Measurements from ENCODE around the gene SLC35A5. TPM values are rescaled to one million over a fixed set of nuclear protein-coding genes. Genes with fewer than 3 reads are reported as not detected.
"Not testable (repeated sequence)": the region's sequence is repeated elsewhere in the genome, so short reads cannot be mapped to it uniquely, and the experiment has no call there.

SLC35A5 gene
- total RNA-seq, 2 experiments from 2014 or later: 16.4 to 18.1 TPM

DNA sequence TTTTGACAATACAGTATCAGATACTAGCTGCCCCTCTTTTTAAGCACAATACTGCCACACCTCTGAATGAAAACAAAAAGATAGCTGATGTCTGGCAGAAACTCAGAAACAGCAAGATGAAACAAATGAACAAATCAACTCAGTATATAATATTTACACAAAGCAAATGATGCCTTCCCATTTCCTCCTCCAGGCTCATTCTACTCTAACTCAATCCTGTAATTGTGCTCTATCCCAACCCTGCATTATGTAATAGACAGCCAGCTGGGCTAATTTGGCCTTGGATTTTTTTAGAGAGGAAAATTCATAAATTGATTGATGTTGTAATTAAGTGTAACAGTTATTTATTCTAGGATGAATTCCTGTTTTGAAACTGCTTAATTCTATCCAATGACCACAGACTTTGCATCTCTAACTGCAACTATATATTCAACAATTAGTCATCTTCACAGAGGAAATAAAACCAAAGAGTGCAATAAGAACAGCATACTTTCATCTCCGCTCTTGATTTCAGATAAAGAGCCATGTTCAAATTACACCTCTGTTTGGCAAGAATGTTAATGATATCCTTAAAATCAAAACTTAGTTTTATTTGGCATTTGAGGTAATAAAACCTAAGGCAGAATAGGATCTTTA lies 6.2 kb upstream of the SLC35A5 start:
- no peak overlapping the region for H3K4me3 Mint-ChIP-seq

DNA sequence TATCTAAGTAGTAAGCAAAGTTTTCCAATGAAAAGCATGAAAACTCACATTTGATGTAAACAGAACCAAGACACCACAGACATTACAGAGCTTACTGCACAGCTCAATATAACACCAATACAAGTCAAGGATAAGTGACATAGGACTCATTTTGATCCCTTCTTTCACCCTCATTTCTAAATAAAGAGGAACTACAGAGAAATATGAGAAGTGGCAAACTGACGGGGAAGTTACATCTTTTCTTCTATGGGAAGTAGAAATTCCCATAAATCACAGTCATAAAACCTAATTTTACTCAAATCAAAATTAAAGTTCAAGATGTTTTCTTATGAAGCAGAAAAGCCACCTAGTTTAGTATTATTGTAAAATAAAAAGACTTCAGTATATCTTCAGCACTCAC lies 3.9 kb upstream of the SLC35A5 start:
- POLR2A ChIA-PET: no interaction called here
- Mint-ChIP-seq H3K27me3 (no peaks in the 10 kb centered on the region), H3K9me3 (no peaks in the 10 kb centered on the region), H3K36me3 (peaks cover 22% of the 10 kb centered on the region), H3K4me3 (no peak overlapping the region), H3K27ac (no peak overlapping the region), H3K4me1 (peaks cover 36% of the 10 kb centered on the region)
- ATAC-seq (ENCODE audit: low read depth) (no peak), DNase-seq (no peak)

More for the DNA sequence above, 6.2 kb upstream of the SLC35A5 start:
- ATAC-seq (ENCODE audit: low read depth) (no peak), DNase-seq (no peak)
- Mint-ChIP-seq H3K27ac (no peak overlapping the region), H3K27me3 (no peaks in the 10 kb centered on the region), H3K9me3 (no peaks in the 10 kb centered on the region), H3K36me3 (peaks cover 31% of the 10 kb centered on the region), H3K4me1 (peaks cover 36% of the 10 kb centered on the region)
- POLR2A ChIA-PET: no interaction called here

DNA sequence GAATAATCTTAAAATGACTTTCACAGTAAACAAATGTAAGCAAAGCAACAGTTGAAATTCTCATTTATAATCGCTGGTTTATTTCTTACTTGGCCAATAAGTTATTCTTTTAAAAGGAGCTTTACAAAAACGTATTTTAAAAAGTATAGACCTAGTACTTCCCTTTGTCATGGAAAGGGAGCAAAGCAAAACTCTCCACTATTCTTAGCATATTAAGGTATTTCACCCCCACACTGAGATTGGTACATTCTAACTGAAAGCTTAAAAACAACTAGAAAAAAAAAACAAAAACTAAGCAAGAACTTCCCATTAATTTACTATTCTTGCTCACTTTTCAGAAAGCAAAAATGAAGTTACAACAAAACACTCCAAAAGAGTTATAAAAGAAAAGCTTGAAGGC lies 1.5 kb upstream of the SLC35A5 start:
- POLR2A ChIA-PET: interaction anchor here (1.0 kb wide), 1 partner anchor 227 kb away, joined by 3 read pairs; the partner anchor contains the start of gene CD200

DNA sequence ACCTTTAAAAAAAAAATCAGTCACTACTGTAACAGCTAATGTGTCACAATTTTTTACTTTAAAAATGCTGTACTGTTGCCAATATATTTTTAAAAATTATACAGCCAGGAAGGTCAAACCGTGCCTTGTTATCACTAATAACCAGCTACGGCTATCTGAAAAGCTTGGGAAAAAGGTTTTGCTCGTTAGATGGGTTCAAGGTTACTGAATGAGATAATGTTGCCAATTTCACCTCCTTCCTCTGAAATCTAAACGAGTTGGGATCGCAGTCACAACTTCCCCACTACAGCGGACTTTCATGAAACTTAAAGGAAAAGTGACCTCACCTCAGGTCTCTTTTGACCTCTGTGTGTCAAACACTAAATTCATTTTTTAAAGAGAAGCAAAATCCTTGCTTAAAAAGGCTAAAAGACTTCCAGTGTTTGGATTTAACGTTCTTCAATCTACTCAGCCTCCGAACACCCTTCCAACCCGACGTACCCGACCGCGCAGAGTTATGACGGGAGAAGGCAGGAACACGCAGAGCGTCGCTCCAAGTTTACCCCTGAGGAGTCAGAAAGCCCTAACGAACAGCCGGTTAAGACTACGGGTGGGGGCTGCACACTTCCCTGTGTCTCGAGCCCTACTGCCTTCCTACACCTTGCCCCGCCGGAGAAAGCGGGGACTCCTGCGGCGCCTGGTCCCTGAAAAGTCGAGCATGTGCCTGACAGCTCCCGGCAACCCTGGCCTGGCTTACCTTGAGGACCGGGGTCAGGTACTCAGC lies 943 bp upstream of the SLC35A5 start:
- Mint-ChIP-seq H3K4me1 (peaks cover 24% of the 10 kb centered on the region), H3K4me3 (peak overlapping the region; percentile 97), H3K27me3 (no peaks in the 10 kb centered on the region), H3K36me3 (peaks cover 9% of the 10 kb centered on the region), H3K27ac (peak overlapping the region; percentile 95), H3K9me3 (no peaks in the 10 kb centered on the region)
- DNase-seq: peak; percentile 75
- POLR2A ChIA-PET: interaction anchor here (1.0 to 1.3 kb wide), 4 partner anchors 16 to 582 kb away, joined by 3 to 4 read pairs (median 3); partner anchors contain the start of genes ABHD10 and CD200
- peak; percentile 37 for ATAC-seq (ENCODE audit: low read depth)

More for the DNA sequence above, 1.5 kb upstream of the SLC35A5 start:
- peak overlapping the region; percentile 97 for H3K4me3 Mint-ChIP-seq
- H3K27ac Mint-ChIP-seq: peak overlapping the region; percentile 95
- peaks cover 11% of the 10 kb centered on the region for H3K36me3 Mint-ChIP-seq
- H3K27me3 Mint-ChIP-seq: no peaks in the 10 kb centered on the region
- no peaks in the 10 kb centered on the region for H3K9me3 Mint-ChIP-seq
- DNase-seq: no peak
- peaks cover 30% of the 10 kb centered on the region for H3K4me1 Mint-ChIP-seq
- ATAC-seq (ENCODE audit: low read depth): no peak

DNA sequence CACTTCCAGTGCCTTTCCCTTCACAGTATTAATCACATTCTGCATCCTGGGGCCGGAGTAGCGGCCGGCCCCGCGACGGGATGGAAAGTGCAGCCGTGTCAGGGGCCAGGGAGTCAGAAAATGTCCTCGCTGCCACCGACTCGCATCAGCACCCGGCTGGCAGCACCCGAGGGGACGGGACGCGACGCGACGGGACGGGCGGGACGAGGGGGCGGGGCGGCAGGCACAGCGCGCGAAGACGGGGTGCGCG lies 436 bp upstream of the SLC35A5 start:
- no peak for DNase-seq
- Mint-ChIP-seq H3K27me3 (no peaks in the 10 kb centered on the region), H3K9me3 (no peaks in the 10 kb centered on the region), H3K4me3 (peak overlapping the region; percentile 97), H3K27ac (peak overlapping the region; percentile 95), H3K36me3 (peaks cover 10% of the 10 kb centered on the region), H3K4me1 (peaks cover 22% of the 10 kb centered on the region)
- ATAC-seq (ENCODE audit: low read depth): peak; percentile 53
- POLR2A ChIA-PET: interaction anchor here (0.6 to 1.3 kb wide), 7 partner anchors 16 to 582 kb away, joined by 3 to 5 read pairs (median 3); partner anchors contain the start of genes ABHD10 and CD200

DNA sequence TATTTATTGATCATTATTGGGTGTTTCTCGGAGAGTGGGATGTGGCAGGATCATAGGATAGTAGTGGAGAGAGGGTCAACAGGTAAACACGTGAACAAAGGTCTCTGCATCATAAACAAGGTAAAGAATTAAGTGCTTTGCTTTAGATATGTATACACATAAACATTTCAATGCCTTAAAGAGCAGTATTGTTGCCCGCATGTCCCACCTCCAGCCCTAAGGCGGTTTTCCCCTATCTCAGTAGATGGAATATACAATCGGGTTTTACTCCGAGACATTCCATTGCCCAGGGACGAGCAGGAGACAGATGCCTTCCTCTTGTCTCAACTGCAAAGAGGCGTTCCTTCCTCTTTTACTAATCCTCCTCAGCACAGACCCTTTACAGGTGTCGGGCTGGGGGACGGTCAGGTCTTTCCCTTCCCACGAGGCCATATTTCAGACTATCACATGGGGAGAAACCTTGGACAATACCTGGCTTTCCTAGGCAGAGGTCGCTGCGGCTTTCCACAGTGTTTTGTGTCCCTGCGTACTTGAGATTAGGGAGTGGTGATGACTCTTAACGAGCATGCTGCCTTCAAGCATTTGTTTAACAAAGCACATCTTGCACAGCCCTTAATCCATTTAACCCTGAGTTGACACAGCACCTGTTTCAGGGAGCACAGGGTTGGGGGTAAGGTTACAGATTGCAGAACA lies 2.5 kb downstream of the SLC35A5 start:
- H3K9me3 Mint-ChIP-seq; DNase-seq; ATAC-seq (ENCODE audit: low read depth); H3K4me3 Mint-ChIP-seq; H3K27ac Mint-ChIP-seq; H3K27me3 Mint-ChIP-seq; H3K36me3 Mint-ChIP-seq; POLR2A ChIA-PET: not testable (repeated sequence)
- peaks cover 16% of the 10 kb centered on the region for H3K4me1 Mint-ChIP-seq

DNA sequence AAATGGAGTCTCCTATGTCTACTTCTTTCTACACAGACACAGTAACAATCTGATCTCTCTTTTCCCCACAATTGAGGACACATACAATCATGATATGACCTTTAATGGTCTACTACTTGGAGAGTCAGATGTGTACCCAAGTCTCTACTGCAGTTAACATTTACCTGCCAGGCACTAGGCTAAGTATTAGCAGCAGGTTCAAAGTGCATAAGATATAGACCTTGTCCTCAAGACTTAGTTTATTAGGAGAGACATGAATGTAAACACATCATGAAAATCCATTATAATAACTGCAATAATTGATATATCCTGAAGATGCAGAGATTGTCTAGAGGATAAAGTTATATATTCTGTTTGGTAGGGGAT lies 3.1 kb downstream of the SLC35A5 start:
- Mint-ChIP-seq H3K27ac (no peak overlapping the region), H3K4me1 (peaks cover 12% of the 10 kb centered on the region), H3K36me3 (peaks cover 12% of the 10 kb centered on the region), H3K9me3 (no peaks in the 10 kb centered on the region), H3K27me3 (no peaks in the 10 kb centered on the region), H3K4me3 (no peak overlapping the region)
- POLR2A ChIA-PET: no interaction called here
- ATAC-seq (ENCODE audit: low read depth): no peak
- DNase-seq: no peak

DNA sequence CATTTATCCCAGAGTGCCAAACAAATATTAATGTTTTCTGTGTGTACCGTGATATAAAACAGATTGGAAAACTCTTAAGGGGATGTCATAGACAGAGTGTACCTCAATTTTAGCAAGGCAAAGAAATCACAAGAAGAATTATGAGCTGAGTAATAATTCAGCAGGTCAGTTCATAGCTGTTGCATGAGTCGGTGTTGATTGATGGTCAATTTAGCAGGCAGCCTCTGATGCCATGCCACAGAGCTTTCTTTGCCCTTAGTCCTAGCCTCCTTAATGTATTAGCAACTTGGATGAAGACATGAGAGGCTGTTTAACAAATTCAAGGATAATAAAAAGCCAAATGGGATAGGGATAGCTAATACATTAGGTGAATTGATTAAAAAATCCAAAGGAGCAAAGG lies 6.8 kb downstream of the SLC35A5 start:
- H3K27ac Mint-ChIP-seq: no peak overlapping the region
- no peak overlapping the region for H3K4me3 Mint-ChIP-seq
- ATAC-seq (ENCODE audit: low read depth) (no peak), DNase-seq (no peak)
- H3K9me3 Mint-ChIP-seq: no peaks in the 10 kb centered on the region
- peaks cover 4% of the 10 kb centered on the region for H3K4me1 Mint-ChIP-seq
- peaks cover 23% of the 10 kb centered on the region for H3K36me3 Mint-ChIP-seq
- H3K27me3 Mint-ChIP-seq: no peaks in the 10 kb centered on the region
- POLR2A ChIA-PET: interaction anchor here (0.9 kb wide), 1 partner anchor 422 kb away, joined by 3 read pairs; the partner anchor contains the start of gene GTPBP8

DNA sequence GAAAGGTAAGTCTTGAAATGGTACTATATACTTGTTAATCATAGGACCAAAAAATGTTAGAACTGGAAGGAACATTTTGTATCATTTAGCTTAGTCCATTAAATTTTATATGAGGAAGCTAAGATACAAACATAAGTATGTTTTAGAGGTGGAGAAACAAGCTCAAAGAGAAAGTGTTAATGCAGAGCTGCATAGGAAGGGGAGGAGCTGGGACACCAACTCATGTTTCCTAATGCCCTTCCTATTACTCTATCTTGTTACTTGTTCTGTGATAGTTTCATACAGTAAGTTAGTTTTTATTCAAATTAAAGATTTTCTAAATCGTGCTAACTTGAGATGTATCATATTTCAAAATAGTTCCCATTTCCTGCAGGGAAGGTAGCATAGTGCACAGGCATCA lies 7.4 kb downstream of the SLC35A5 start:
- POLR2A ChIA-PET: no interaction called here
- ATAC-seq (ENCODE audit: low read depth): no peak

DNA sequence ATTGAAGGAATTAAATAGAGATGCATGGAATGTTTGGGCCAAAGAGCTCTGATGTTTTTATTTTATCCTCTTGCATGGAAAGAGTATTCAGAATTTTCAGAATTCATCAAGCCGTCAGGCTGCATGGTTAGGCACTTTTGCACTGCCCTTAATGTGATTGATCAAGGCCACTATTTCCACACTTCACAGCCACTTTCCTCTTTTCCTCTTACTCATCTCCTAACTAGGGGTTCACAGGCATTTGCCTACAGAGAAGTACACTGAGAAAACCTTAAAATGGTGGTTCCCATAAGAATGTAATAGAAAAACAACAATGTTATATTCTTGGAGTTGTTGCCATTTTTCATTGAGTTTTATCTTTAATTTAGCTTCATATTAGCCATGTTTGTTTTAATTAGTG lies 10.9 kb downstream of the SLC35A5 start:
- POLR2A ChIA-PET: no interaction called here
- DNase-seq: no peak
- H3K27me3 Mint-ChIP-seq: no peaks in the 10 kb centered on the region
- no peaks in the 10 kb centered on the region for H3K9me3 Mint-ChIP-seq
- peaks cover 23% of the 10 kb centered on the region for H3K36me3 Mint-ChIP-seq
- peaks cover 4% of the 10 kb centered on the region for H3K4me1 Mint-ChIP-seq
- H3K27ac Mint-ChIP-seq: no peak overlapping the region
- no peak for ATAC-seq (ENCODE audit: low read depth)
- H3K4me3 Mint-ChIP-seq: no peak overlapping the region

More for the DNA sequence above, 7.4 kb downstream of the SLC35A5 start:
- H3K27me3 Mint-ChIP-seq: no peaks in the 10 kb centered on the region
- no peaks in the 10 kb centered on the region for H3K9me3 Mint-ChIP-seq
- H3K4me1 Mint-ChIP-seq: peaks cover 4% of the 10 kb centered on the region
- DNase-seq: no peak
- H3K4me3 Mint-ChIP-seq: peak overlapping the region; percentile 22
- no peak overlapping the region for H3K27ac Mint-ChIP-seq
- peaks cover 23% of the 10 kb centered on the region for H3K36me3 Mint-ChIP-seq

DNA sequence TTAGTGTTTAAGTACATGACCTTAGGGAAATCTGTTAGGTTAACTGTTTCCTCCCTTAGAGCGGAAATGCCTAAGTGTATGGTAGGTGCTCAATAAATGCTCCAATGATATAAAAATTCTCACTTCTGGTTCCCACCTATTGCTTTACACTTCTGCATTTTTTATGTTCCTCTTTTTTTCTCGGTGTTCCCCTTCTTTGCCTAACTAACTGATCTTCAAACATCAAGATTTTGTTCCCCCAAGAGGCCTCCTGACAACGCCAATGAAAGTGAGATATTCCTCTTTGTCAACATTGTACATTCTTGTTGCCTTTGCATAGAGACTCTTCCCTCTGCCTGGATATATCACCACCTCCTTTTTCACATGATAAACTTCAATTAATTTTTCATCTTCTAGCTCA lies 17.4 kb downstream of the SLC35A5 start:
- POLR2A ChIA-PET: no interaction called here
- Mint-ChIP-seq H3K4me3 (no peak overlapping the region), H3K4me1 (no peaks in the 10 kb centered on the region), H3K36me3 (peaks cover 6% of the 10 kb centered on the region), H3K9me3 (no peaks in the 10 kb centered on the region), H3K27ac (no peak overlapping the region), H3K27me3 (no peaks in the 10 kb centered on the region)
- DNase-seq: no peak
- ATAC-seq (ENCODE audit: low read depth): no peak

DNA sequence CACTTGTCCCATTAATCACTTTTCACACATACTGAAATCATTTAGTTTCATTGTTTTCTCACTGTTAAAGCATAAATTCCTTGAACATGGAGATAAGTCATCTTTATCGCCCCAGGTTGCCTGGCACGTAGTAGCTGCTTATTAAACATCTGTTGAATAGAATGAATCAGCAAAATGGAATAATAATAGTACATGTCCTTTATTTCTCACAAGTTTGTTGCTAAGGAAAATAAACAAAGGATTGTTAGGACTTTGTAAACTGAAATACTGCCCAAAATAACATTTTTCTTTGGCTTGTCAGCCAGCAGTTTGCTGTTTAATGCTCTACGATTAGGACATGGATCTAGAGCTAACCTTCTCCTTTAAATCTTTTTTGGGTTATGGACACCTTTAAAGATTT lies 17.9 kb downstream of the SLC35A5 start:
- Mint-ChIP-seq H3K4me3 (no peak overlapping the region), H3K27me3 (no peaks in the 10 kb centered on the region), H3K9me3 (no peaks in the 10 kb centered on the region), H3K36me3 (peaks cover 7% of the 10 kb centered on the region), H3K4me1 (no peaks in the 10 kb centered on the region), H3K27ac (no peak overlapping the region)
- DNase-seq (no peak), ATAC-seq (ENCODE audit: low read depth) (no peak)
- POLR2A ChIA-PET: no interaction called here

DNA sequence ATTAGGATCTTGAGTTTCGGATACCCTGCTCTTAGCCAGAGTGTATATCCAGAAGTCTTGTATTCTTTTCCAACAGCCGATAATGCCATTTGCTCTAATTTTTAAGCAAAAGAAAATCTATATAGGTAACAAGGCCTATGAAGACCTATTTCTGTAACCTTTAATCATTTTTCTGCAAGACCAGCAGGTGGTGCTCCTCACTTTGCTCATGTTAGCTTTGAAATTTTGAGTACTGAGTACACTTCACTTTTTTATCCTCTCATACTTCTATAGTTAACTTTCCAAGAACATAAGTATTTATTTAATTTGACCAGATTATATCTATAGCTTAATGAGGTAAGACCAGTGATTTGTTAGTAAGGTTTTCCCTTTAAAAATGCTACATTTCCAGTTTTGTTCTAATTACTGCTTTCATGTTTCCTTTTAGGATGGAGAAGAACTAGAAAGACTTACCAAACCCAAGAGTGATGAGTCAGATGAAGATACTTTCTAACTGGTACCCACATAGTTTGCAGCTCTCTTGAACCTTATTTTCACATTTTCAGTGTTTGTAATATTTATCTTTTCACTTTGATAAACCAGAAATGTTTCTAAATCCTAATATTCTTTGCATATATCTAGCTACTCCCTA lies 20.5 kb downstream of the SLC35A5 start:
- DNase-seq: no peak
- Mint-ChIP-seq H3K4me1 (peaks cover 6% of the 10 kb centered on the region), H3K27me3 (no peaks in the 10 kb centered on the region), H3K4me3 (no peak overlapping the region), H3K9me3 (no peaks in the 10 kb centered on the region), H3K36me3 (peaks cover 17% of the 10 kb centered on the region), H3K27ac (no peak overlapping the region)
- peak; percentile 39 for ATAC-seq (ENCODE audit: low read depth)
- POLR2A ChIA-PET: no interaction called here
